ENCODE results near the gene TMEM52. TPM values are rescaled to one million over a fixed set of nuclear protein-coding genes. Genes with fewer than 3 reads are reported as not detected.

TMEM52 gene
- total RNA-seq, 1 experiment from 2014 or later: 4.1 TPM

- no peak for DNase-seq (ENCODE audit: low spot score)
- no TSS peak for BruUV-seq (replicated peaks)
- Histone ChIP-seq H3K4me3 (ENCODE audit: low read depth, low read length, poor library complexity, severe bottlenecking) (no peak overlapping the region), H3K9me3 (ENCODE audit: low read depth, low read length, poor library complexity, severe bottlenecking) (no peaks in the 10 kb centered on the region), H3K4me1 (ENCODE audit: insufficient read depth, low read length, poor library complexity, severe bottlenecking) (peaks cover 12% of the 10 kb centered on the region), H3K27me3 (replicated peaks; ENCODE audit: insufficient read depth, low read depth, low read length, poor library complexity) (no peaks in the 10 kb centered on the region), H3K27ac (ENCODE audit: low read depth, low read length, poor library complexity, severe bottlenecking) (no peak overlapping the region), H3K36me3 (ENCODE audit: insufficient read depth, low read length, poor library complexity, severe bottlenecking) (no peaks in the 10 kb centered on the region)
- ChIA-PET POLR2A (ENCODE audit: low non-redundant PET) (no interaction called here), CTCF (no interaction called here)
- intact Hi-C loops (cut with micrococcal nuclease; ENCODE audit: unreplicated experiment): no loop called here
- no peak for TF ChIP-seq EZH2 (IDR thresholded peaks at IDR 0.05; ENCODE audit: borderline replicate concordance, low read depth, low read length, poor library complexity, severe bottlenecking)
- TF ChIP-seq, protein P1, sequence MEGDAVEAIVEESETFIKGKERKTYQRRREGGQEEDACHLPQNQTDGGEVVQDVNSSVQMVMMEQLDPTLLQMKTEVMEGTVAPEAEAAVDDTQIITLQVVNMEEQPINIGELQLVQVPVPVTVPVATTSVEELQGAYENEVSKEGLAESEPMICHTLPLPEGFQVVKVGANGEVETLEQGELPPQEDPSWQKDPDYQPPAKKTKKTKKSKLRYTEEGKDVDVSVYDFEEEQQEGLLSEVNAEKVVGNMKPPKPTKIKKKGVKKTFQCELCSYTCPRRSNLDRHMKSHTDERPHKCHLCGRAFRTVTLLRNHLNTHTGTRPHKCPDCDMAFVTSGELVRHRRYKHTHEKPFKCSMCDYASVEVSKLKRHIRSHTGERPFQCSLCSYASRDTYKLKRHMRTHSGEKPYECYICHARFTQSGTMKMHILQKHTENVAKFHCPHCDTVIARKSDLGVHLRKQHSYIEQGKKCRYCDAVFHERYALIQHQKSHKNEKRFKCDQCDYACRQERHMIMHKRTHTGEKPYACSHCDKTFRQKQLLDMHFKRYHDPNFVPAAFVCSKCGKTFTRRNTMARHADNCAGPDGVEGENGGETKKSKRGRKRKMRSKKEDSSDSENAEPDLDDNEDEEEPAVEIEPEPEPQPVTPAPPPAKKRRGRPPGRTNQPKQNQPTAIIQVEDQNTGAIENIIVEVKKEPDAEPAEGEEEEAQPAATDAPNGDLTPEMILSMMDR (conservative IDR thresholded peaks at IDR 0.05; ENCODE audit: low read depth, low read length): no peak; the same call in 1 of the 2 replicates
Measured at GRCh38 chr1:1899266-1899966, 19.7 kb downstream of the TMEM52 start.

DNA sequence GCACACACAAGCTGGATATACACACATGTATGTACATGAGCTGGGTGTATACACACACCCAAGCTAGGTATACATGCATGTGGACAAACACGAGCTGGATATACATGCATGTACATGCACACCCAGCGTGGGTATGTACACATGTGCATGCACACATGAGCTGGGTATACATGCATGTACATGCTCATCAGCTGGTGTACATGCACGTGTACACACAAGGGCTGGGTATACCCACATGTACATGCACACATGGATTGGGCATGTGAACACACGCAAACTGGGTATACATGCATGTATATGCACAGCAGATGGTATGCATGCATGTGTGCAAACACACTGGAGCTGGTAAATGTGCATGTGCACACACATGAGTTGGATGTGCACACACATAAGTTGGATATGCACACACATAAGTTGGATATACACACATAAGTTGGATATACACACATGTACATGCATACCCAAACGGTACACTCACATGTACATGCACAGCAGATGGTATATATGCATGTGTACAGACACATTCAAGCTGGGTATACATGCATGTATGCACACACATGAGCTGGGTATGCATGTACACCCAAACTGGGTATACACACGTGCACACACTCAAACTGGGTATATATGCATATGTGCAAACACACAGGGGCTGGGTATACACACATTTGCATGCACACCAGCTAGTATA, 20.7 kb downstream of the TMEM52 start:
- H3K27ac ChIP-seq (ENCODE audit: low read depth, low read length, poor library complexity, severe bottlenecking): no peak overlapping the region
- POLR2A ChIA-PET (ENCODE audit: low non-redundant PET): no interaction called here
- no peaks in the 10 kb centered on the region for H3K27me3 ChIP-seq (replicated peaks; ENCODE audit: insufficient read depth, low read depth, low read length, poor library complexity)
- BruUV-seq (replicated peaks): no TSS peak
- TF ChIP-seq, protein P1 (conservative IDR thresholded peaks at IDR 0.05; ENCODE audit: low read depth, low read length): no peak
- no peak for TF ChIP-seq EZH2 (IDR thresholded peaks at IDR 0.05; ENCODE audit: borderline replicate concordance, low read depth, low read length, poor library complexity, severe bottlenecking)
- intact Hi-C loops (cut with micrococcal nuclease; ENCODE audit: unreplicated experiment): no loop called here
- H3K36me3 ChIP-seq (ENCODE audit: insufficient read depth, low read length, poor library complexity, severe bottlenecking): no peaks in the 10 kb centered on the region
- no peak for DNase-seq (ENCODE audit: low spot score)
- CTCF ChIA-PET: interaction anchor here (0.8 kb wide), 1 partner anchor 132 kb away, joined by 6 read pairs; no protein-coding TSS in a partner anchor
- no peaks in the 10 kb centered on the region for H3K9me3 ChIP-seq (ENCODE audit: low read depth, low read length, poor library complexity, severe bottlenecking)
- H3K4me1 ChIP-seq (ENCODE audit: insufficient read depth, low read length, poor library complexity, severe bottlenecking): peaks cover 13% of the 10 kb centered on the region
- no peak overlapping the region for H3K4me3 ChIP-seq (ENCODE audit: low read depth, low read length, poor library complexity, severe bottlenecking)

DNA sequence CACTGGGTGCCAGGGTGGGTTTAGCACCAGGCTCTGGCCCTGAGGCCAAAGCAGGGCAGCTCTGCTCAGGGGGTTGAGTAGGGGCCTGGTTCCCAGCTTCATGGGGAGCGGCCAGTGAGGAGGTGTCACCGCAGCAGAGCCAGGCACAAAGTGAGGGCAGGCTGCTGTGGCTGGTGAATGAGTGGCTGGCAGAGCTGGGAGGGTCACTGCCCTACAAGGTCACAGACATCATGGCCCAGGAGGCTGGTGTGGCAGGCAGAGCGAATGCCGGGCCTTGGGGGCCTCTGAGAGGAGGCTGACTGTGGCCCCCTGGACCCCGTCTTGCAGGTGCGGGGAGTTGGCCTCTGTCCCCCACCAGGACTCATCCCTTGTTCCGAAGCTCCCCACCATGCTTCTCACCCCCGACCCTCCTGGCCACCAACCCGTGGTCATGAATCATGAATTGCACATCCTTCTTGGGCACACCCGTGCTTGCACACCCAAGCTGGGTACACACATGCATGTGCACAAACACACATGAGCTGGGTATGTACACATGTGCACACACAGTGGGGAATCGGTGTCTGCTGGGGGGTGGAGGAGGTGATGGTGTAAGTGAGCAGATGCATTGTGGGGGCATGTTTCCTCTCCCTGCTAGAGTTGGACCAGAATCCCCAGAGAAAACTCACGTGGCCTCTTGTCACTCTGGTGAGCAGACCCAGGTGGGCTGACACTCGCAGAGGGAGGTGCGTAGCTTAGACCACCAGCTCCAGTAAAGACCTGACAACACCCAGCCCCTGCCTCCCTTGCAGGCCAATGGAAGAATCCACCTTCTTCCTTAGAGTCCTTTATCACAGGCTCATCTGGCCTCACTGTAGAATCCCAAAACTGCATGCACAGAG, 23.4 kb downstream of the TMEM52 start:
- BruUV-seq (replicated peaks): no TSS peak
- intact Hi-C loops (cut with micrococcal nuclease; ENCODE audit: unreplicated experiment): no loop called here
- Histone ChIP-seq H3K27me3 (replicated peaks; ENCODE audit: insufficient read depth, low read depth, low read length, poor library complexity) (no peaks in the 10 kb centered on the region), H3K9me3 (ENCODE audit: low read depth, low read length, poor library complexity, severe bottlenecking) (no peaks in the 10 kb centered on the region), H3K36me3 (ENCODE audit: insufficient read depth, low read length, poor library complexity, severe bottlenecking) (no peaks in the 10 kb centered on the region), H3K27ac (ENCODE audit: low read depth, low read length, poor library complexity, severe bottlenecking) (no peak overlapping the region), H3K4me3 (ENCODE audit: low read depth, low read length, poor library complexity, severe bottlenecking) (no peak overlapping the region), H3K4me1 (ENCODE audit: insufficient read depth, low read length, poor library complexity, severe bottlenecking) (peaks cover 22% of the 10 kb centered on the region)
- ChIA-PET CTCF (interaction anchor here (0.7 kb wide), 1 partner anchor 118 kb away, joined by 3 read pairs; no protein-coding TSS in a partner anchor), POLR2A (ENCODE audit: low non-redundant PET) (interaction anchor here (0.5 kb wide), 1 partner anchor 78 kb away, joined by 5 read pairs; no protein-coding TSS in a partner anchor)
- TF ChIP-seq, protein P1 (conservative IDR thresholded peaks at IDR 0.05; ENCODE audit: low read depth, low read length): no peak
- no peak for TF ChIP-seq EZH2 (IDR thresholded peaks at IDR 0.05; ENCODE audit: borderline replicate concordance, low read depth, low read length, poor library complexity, severe bottlenecking)
- no peak for DNase-seq (ENCODE audit: low spot score)

Data from A673 (cell line).